Esophagus squamous epithelium (tissue), 4 donors: ENCODE data around the gene CNTNAP4.

ENCODE experiments used
- CTCF ChIP-seq, 6 experiments: fragments of 450-650 bp in 4 of 6; fragments of 200-600 bp in 2 of 6; sonication (generic) in 2 of 6; IDR thresholded peaks; one replicate each; pipeline ENCODE4 v1.5.1; 2016 to 2019; ENCODE audit warnings: antibody characterized with exemption in 6 of 6, mild to moderate bottlenecking in 4 of 6, moderate library complexity in 4 of 6
- POLR2A ChIP-seq, 4 donors: fragments of 450-650 bp; IDR thresholded peaks; one replicate each; pipeline ENCODE4 v1.6.1; 2017; ENCODE audit warnings: antibody characterized with exemption in 4 of 4, mild to moderate bottlenecking in 4 of 4, moderate library complexity in 3 of 4

GRCh38 chr16:76303637-76304314, 26.6 kb downstream of the CNTNAP4 start:
- TF ChIP-seq CTCF (IDR thresholded peaks at IDR 0.05) (no peak), POLR2A (IDR thresholded peaks at IDR 0.05) (no peak)
